Activated CD8-positive, alpha-beta memory T cell treated with anti-CD3 and anti-CD28 coated beads, Interleukin-2, amount 50 U/mL, for 1 hour (primary cell): ENCODE results near the gene TTC27.

Experiments used
- DNase-seq: peaks from one replicate; pipeline ENCODE4 v3.0.0-alpha.2; 2020; ENCODE audit errors: extremely low read depth

Gene TTC27

GRCh38 chr2:32668254-32668653, 40.4 kb downstream of the TTC27 start:
- DNase-seq: no peak

- no peak for DNase-seq
Observed at GRCh38 chr2:32671885-32672533, 44.2 kb downstream of the TTC27 start.

GRCh38 chr2:32678825-32679224, 51.0 kb downstream of the TTC27 start:
- DNase-seq: no peak

- no peak for DNase-seq
Observed at GRCh38 chr2:32680942-32681341, 53.1 kb downstream of the TTC27 start.

- DNase-seq: no peak
Observed at GRCh38 chr2:32683520-32684086, 55.8 kb downstream of the TTC27 start.

GRCh38 chr2:32688541-32688940, 60.7 kb downstream of the TTC27 start:
- DNase-seq: no peak

GRCh38 chr2:32691678-32692077, 63.8 kb downstream of the TTC27 start:
- DNase-seq: no peak

- no peak for DNase-seq
Observed at GRCh38 chr2:32696439-32696838, 68.6 kb downstream of the TTC27 start.

GRCh38 chr2:32697156-32697555, 69.3 kb downstream of the TTC27 start:
- DNase-seq: no peak

- no peak for DNase-seq
Observed at GRCh38 chr2:32699151-32699550, 71.3 kb downstream of the TTC27 start.

- DNase-seq: no peak
Observed at GRCh38 chr2:32701806-32702205, 74.0 kb downstream of the TTC27 start.

- no peak for DNase-seq
Observed at GRCh38 chr2:32702303-32703064, 74.6 kb downstream of the TTC27 start.

GRCh38 chr2:32706815-32707579, 79.1 kb downstream of the TTC27 start:
- no peak for DNase-seq

- DNase-seq: no peak
Observed at GRCh38 chr2:32711219-32711618, 83.4 kb downstream of the TTC27 start.

GRCh38 chr2:32711908-32712501, 84.2 kb downstream of the TTC27 start:
- no peak for DNase-seq

- no peak for DNase-seq
Observed at GRCh38 chr2:32712870-32713269, 85.0 kb downstream of the TTC27 start.

GRCh38 chr2:32714521-32714920, 86.7 kb downstream of the TTC27 start:
- no peak for DNase-seq

- DNase-seq: no peak
Observed at GRCh38 chr2:32715391-32715841, 87.6 kb downstream of the TTC27 start.

GRCh38 chr2:32715981-32716380, 88.1 kb downstream of the TTC27 start:
- DNase-seq: no peak

GRCh38 chr2:32716598-32716997, 88.7 kb downstream of the TTC27 start:
- no peak for DNase-seq

- DNase-seq: no peak
Observed at GRCh38 chr2:32718752-32719151, 90.9 kb downstream of the TTC27 start.

- no peak for DNase-seq
Observed at GRCh38 chr2:32719430-32719829, 91.6 kb downstream of the TTC27 start.
